Skin of body (tissue), 2 donors: ENCODE results near the gene POLN. TPM values are rescaled to one million over a fixed set of nuclear protein-coding genes. Genes with fewer than 3 reads are reported as not detected.

Experiments
- DNase-seq: peaks from one replicate; lab custom pipeline; 2025; lab: John Stamatoyannopoulos, UW
- total RNA-seq: library from RNA; depleted of rRNA; stranded (reverse); fragments of >200 nt; gene quantifications from one replicate; pipeline ENCODE4 v1.2.3, GENCODE V29; 2014

The POLN gene
- total RNA-seq, 1 donor from 2014 or later = 4.2 TPM

DNA sequence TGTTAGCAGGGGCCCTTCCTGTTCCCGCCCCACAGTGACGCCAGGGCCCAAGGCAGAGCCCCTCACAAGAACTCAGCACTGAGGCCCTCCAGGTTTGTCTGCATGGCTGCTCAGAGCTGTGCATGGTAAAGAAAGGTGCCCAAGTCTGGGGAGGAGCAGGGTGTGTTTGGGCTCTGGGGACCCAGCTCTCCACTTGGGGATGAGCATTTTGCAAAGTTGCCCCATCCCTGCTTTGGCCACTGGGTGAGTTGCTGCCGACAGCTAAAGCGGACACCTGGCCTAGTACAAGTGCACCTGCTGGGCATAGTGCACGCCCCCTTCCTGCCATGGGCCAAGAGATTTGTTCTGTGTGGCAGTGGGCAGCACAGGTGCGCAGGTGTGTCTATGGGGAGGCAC lies 22.0 kb upstream of the POLN start:
- DNase-seq = no peak

GRCh38 chr4:2262944-2263250 lies 21.0 kb upstream of the POLN start:
- no peak for DNase-seq

- DNase-seq = peak; percentile 99
Measured at GRCh38 chr4:2262145-2262943, 20.4 kb upstream of the POLN start.

- no peak for DNase-seq
Measured at GRCh38 chr4:2261853-2262144, 19.9 kb upstream of the POLN start, which contains the start of gene MXD4. MXD4 (minus strand) TSS chr4:2262109; CDS start chr4:2261980, 129 bp downstream.

GRCh38 chr4:2261110-2261852 lies 19.4 kb upstream of the POLN start:
- DNase-seq = no peak

DNA sequence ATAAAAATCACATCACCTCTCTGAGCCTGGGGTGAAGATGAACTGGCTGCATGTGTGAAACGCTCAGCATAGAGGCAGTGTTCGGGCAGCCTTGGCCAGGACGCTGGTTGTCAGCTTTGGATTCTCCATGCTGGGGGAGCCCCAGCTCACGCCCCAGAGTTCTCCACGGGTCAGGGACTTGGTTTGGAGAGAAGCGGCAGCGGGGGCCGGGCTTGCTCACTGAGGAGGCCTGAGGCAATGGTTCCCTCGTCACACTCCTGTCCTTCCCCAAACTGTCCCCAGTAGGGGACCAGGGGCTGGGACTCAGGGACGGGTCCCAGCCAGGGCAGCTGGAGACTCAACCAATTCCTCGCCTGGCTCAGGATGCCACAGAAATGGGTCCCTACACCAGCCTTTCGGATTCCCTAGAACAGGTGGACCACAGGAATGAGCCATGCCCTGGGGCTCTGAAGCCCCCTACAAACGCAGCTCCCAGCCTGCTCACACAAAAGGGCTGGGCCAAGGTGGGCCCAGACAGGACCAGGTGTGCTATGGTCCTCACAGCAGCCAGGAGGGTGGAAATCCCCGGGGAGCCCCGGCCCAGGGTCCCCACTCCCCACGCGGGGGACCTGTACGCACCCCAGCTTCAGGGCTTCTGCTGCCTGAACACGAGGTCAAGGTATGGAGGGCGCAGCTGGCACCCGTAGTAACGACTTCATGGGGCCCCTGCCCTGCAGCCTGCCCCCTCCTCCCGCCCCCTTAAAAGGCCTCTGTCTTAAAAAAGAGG lies 18.6 kb upstream of the POLN start:
- no peak for DNase-seq

GRCh38 chr4:2259541-2260343 lies 17.8 kb upstream of the POLN start:
- DNase-seq = no peak

DNA sequence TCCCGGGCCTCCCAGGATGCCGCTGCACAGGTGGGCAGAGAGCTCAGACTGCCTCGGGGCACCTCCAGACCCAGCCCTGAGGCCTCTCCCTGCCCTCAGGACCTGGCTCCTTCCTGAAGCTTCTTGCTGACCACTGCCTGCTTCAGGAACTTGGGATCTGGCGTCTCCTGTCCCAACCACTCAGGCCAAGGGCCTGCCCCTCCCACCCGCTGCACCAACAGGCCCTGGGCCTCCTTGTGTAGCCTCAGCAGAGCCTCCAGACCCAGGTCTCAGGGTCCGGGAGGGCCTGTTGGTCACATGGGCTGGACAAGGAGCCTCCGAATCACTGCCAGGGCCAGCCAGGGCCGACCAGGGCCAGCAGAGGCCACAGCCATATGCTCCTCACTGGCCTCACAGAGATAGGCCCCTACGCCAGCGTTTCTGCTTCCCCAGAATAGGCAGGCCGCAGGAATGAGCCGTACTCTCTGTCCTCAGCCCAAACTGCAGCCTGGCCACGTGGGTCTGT lies 17.2 kb upstream of the POLN start:
- no peak for DNase-seq

GRCh38 chr4:2258091-2259035 lies 16.4 kb upstream of the POLN start:
- DNase-seq = no peak

DNA sequence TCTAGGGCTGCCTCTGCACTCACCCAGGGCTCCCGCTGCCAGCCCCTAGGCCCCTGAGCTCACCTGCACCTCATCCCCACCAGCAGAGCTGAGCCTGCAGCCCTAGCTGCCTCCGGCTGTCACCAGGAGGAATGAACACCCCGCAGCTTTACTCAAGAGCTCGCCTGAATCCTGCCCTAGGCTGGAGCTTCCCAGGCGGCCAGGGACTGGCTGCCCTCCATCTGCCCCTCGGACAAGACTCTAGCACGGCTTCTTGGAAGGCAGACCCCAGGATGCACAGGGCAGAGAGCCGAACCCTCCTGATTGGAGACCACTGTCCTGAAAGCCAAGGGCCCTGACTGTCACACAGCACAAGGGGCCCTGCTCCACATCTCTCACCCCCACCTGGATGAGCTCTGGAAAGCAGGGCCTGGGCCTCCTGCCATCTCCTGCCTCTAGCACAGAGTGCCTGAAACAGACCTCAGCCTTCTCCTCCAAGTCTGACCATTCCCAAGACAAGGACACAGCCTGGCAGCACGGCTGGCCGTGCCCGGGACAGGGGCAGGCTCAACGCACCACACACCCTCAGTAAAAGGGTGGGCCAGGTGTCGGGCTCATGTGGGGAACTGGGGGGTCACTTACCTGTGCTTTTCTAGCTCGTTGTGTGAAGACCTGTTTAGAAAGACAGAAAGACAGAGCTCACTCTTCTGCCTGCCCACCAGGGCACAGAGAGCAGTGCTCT lies 15.6 kb upstream of the POLN start:
- no peak for DNase-seq

DNA sequence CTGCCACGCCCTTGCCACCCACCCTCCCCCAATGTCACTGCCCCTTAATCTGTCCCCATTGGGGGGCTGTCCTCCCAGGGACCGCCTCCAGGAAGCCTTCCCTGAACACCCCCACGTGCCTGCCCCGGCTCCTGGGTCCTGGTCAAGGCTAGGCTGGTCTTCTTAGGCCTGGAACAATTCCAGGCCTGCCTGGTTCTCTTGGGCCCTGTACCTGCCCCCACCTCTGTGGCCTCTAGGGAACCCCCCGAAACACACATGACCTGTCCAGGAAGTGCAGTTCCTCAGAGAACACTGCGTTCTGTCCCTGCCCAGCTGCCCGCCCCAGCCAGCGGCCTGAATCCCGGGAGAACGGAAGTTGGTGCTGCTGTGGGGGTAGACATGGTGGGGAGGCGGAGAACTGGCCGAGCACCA lies 14.9 kb upstream of the POLN start:
- no peak for DNase-seq

DNA sequence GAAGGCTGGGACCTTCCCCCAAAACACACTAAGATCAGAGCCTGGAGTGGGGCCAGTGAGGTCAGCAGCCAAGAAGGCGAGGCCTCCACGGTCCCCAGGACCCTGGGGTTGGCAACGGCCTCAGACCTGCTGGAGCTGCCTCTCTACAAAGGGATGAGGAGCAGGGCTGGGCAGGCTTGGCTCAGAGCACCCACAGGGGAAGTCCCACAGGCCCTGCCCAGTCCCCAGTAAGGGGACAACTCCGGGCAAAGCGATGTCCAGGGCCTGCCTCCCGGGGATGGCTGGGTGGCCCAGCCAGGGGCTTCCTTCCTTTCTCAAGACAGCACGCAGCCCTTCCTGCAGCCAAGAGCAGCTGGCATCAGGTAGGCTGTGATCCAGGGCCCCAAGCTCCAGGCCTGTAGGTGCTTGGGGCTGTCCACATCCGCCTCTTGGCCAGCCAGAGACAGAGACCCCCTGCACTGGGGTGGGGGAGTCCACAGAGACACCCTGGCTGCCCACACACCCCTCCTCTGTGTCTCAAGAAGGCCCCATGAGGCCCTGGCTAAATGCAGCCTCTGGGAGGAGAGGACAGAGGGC lies 14.3 kb upstream of the POLN start:
- no peak for DNase-seq

DNA sequence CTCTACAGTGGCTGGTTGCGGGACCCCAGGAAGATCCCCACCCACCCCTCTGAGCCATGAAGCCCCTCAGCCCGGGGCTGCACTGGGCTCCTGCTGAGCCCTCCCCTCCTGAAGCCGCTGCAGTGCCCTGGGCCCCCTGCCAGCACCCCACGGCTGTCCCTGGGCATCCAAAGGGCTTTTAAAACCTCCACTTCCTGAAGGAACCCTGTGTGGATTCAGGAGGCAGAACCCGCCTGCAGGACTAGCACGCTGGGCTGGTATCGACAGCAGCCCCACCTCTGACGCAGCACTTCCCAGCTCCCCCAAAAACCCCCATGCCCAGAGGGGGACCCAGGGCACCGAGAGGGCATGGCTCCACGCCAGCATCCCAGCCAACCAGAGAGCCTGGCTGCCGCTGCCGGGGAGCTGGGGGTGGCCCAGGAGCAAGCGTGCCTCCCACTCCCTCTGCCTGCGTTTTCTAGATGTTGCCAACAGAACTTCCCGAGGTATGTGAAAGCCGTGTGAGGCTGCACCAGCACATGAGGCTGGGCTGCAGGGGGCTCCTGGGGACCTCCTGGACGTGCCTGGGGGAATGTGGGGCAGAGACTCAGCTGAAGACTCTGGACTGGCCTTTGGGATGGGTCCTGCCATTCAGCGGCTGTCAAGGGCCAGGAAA lies 13.7 kb upstream of the POLN start:
- no peak for DNase-seq

DNA sequence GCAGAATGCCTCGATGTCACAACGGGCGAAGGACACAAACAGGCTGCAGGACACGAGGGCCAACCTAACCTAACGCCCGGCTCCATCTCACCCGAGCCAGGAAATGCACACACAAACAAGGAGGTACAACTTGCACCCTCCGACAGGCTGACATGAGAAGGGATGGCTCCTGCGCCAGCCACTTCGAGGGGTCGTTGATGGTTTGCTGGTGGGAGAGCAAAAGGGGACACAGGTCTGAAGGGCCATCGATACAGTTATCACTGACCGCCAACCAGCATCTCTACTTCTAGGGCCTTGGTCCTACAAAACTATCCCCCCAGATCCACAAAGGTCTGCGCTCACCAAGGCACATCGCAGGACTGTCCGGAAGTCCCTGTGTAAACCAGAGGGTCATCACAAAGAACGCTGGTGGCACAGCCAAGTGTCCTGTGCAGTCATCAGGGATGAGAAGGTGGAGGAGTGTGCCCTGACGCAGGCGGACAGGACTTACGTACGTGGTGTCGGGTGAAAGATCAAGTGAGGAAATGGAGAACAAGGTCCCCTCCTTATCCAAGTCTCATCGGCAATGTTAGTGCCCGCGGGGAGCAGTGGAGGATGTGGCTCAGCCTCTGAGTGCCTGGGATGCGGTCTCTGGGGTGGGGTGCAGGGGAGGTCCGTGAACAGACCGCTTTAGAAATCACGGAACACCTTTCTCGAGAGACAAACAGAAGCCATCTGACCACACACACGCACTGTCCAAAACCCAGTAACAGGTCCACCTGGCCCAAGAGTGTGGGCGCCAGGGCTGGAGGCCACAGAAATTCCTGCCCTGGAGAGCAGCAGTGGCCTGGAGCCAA lies 13.0 kb upstream of the POLN start:
- DNase-seq = no peak

DNA sequence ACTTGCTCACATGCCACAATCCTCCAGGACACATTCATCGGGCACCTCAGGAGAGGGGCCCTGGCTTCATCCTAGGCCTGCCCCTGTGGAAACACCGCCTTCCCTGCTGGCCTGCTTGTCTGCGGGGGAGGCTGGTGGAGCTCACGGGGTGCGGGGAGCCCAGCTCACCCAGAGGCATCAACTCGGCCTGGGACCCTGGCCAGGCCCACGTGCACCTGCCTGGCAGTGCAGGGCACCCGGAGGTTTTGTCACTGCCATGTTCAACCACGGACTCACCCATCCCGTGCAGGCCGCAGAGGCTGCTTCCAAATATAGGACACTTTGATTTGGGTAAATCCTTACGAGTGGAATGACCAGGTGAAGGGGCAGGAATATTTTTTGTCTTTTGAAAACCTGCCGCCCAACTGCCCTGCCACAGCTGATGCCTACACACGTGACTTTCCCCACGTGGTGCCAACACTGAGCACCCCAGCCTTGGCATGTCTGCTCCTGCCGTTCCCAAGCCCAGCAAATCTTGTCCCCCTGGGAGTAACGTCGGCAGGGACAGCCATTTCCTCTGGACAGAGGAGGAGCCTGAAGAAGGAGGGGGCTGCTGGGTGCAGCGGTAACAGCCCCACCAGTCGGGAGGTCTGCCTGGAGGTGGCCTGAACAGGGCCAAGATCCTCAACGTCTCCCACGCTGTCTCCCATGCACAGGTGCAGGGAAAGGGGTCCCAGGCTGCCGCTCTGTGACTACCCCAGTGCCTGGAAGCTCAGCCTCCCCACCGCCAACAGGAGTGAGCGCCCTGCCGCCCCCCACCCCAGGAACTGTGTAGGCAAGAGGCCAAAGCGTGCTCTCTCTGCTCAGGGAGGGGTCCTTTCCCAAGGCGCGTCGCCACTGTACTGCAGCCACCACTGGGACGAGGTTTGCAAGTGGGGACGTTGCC lies 11.5 kb upstream of the POLN start:
- no peak for DNase-seq

DNA sequence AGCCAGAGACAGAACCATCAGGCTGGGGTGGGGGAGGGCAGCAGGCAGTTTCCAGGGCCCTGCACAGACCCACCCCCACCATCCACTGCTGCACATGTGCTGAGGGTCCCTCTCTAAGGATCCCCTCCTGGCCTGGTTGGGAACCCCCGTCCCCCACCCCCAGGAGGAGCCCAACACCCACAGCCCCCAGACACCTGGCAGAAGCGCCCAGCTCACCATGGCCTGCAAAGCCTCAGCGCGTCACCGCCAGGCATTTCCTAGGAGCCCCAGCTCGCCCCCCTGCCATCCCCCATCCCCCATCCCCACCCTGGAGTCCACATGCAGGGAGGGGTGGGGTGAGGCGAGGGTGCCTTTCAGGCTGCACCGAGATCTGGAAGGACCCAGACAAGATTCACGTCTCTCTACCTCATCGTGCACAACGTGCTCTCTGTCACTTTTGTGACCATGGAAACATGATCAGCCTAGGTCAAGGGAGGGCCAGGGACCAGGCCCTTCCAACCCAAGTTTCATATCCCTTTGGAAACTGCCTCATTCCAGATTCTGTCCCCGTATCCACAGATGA lies 10.7 kb upstream of the POLN start:
- DNase-seq = no peak
